DMS53 treated with DMSO at 0.1 percent for 48 hours (cell line): Measurements from ENCODE around the gene AMBP.

ENCODE experiments used
- DNase-seq: peaks from one replicate; lab custom pipeline; 2025; ENCODE audit not compliant: unreplicated experiment; lab: John Stamatoyannopoulos, UW

The AMBP gene

DNA sequence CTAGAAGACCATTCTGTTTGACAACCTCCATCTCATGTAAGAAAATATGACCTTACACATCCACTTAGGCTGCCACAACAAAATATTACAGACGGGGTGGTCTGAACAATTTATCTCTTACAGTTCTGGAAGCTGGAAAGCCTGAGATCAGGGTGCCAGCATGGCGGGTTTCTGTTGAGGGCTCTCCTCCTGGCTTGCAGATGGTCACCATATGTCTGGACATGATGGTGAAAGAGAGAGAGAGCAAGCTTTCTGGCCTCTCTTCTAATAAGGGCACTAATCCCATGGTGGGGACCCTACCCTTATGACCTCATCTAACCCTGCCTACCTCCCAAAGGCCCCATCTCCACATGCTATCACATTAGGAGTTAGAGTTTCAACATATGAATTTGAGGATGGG, 66.0 kb downstream of the AMBP start:
- DNase-seq = no peak

GRCh38 chr9:114011313-114011712, 66.8 kb downstream of the AMBP start:
- DNase-seq = no peak
